Measurements from ENCODE around the gene FRY.

DNA sequence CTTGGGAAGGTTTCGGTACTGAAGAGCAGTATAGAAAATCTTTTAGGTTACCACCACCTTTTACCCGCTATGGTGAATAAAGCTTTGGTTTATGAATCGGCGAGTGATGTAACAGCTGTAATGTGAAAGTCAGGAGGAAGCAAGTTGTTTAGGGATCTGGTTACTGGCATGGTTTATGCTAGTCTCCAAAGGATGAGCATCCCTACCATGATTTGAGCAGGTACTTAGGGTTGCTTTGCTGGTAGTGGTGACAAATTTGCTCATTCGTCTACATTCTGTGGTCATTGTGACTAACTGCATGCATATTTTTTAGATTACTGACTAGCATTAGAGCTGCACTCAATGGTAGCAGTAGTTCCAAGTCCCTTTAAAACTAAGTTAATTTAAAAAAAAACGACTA is 104.1 kb downstream of the FRY start:
- TF ChIP-seq, protein P1, sequence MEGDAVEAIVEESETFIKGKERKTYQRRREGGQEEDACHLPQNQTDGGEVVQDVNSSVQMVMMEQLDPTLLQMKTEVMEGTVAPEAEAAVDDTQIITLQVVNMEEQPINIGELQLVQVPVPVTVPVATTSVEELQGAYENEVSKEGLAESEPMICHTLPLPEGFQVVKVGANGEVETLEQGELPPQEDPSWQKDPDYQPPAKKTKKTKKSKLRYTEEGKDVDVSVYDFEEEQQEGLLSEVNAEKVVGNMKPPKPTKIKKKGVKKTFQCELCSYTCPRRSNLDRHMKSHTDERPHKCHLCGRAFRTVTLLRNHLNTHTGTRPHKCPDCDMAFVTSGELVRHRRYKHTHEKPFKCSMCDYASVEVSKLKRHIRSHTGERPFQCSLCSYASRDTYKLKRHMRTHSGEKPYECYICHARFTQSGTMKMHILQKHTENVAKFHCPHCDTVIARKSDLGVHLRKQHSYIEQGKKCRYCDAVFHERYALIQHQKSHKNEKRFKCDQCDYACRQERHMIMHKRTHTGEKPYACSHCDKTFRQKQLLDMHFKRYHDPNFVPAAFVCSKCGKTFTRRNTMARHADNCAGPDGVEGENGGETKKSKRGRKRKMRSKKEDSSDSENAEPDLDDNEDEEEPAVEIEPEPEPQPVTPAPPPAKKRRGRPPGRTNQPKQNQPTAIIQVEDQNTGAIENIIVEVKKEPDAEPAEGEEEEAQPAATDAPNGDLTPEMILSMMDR (IDR thresholded peaks at IDR 0.05), result no peak
- TF ChIP-seq POLR2A (IDR thresholded peaks at IDR 0.05), result no peak
